Measurements from ENCODE around the gene RPL13A. TPM values are rescaled to one million over a fixed set of nuclear protein-coding genes. Genes with fewer than 3 reads are reported as not detected.

Gene RPL13A
- total RNA-seq, 2 experiments from 2014 or later, result 2,999 to 8,461 TPM

- POLR2A ChIA-PET, result interaction anchor here (0.5 to 0.6 kb wide), 2 partner anchors 57 to 601 kb away, joined by 3 to 5 read pairs; no protein-coding TSS in a partner anchor
- Histone ChIP-seq H2AFZ (ENCODE audit: low read length) (no peak overlapping the region), H3K9me3 (ENCODE audit: low read length) (no peaks in the 10 kb centered on the region), H3K4me3 (ENCODE audit: low read depth, low read length, poor library complexity, severe bottlenecking) (no peak overlapping the region), H4K20me1 (ENCODE audit: insufficient read depth, low read length) (no peaks in the 10 kb centered on the region), H3K4me2 (ENCODE audit: low read length) (no peak overlapping the region), H3K79me2 (ENCODE audit: insufficient read depth, low read depth, low read length) (no peaks in the 10 kb centered on the region), H3K9me2 (ENCODE audit: insufficient read depth, low read length) (no peaks in the 10 kb centered on the region), H3K27ac (ENCODE audit: low read depth, low read length, poor library complexity, severe bottlenecking) (no peak overlapping the region), H3K36me3 (ENCODE audit: insufficient read depth, low read length) (no peaks in the 10 kb centered on the region), H3K4me1 (ENCODE audit: insufficient read depth, low read length, poor library complexity, severe bottlenecking) (peaks cover 2% of the 10 kb centered on the region)
- TF ChIP-seq EZH2phosphoT487 (IDR thresholded peaks at IDR 0.05; ENCODE audit: borderline replicate concordance, low read depth, low read length) (no peak), CTCF (conservative IDR thresholded peaks at IDR 0.05; ENCODE audit: low read length) (no peak)
- no TSS peak for BruUV-seq (replicated peaks)
- CTCF ChIA-PET (ENCODE audit: unreplicated experiment), result no interaction called here
- intact Hi-C loops (cut with micrococcal nuclease; ENCODE audit: unreplicated experiment), result no loop called here
- no peak for DNase-seq (ENCODE audit: low spot score)
Measured at GRCh38 chr19:49481020-49481683, 6.3 kb upstream of the RPL13A start.

- Histone ChIP-seq H2AFZ (ENCODE audit: low read length) (no peak overlapping the region), H3K9me2 (ENCODE audit: insufficient read depth, low read length) (no peaks in the 10 kb centered on the region), H3K4me3 (ENCODE audit: low read depth, low read length, poor library complexity, severe bottlenecking) (no peak overlapping the region), H3K9me3 (ENCODE audit: low read length) (no peaks in the 10 kb centered on the region), H4K20me1 (ENCODE audit: insufficient read depth, low read length) (peaks cover 12% of the 10 kb centered on the region; the same call in 1 of the 2 replicates), H3K36me3 (ENCODE audit: insufficient read depth, low read length) (peaks cover 38% of the 10 kb centered on the region), H3K4me2 (ENCODE audit: low read length) (no peak overlapping the region), H3K27ac (ENCODE audit: low read depth, low read length, poor library complexity, severe bottlenecking) (no peak overlapping the region), H3K79me2 (ENCODE audit: insufficient read depth, low read depth, low read length) (peaks cover 34% of the 10 kb centered on the region), H3K4me1 (ENCODE audit: insufficient read depth, low read length, poor library complexity, severe bottlenecking) (peaks cover 30% of the 10 kb centered on the region)
- intact Hi-C loops (cut with micrococcal nuclease; ENCODE audit: unreplicated experiment), result loop anchor here (5.0 kb wide), 1 partner anchor 34 kb away; the partner anchor contains the start of genes ALDH16A1 and PIH1D1
- POLR2A ChIA-PET, result no interaction called here
- DNase-seq (ENCODE audit: low spot score), result no peak
- BruUV-seq (replicated peaks), result no TSS peak
- CTCF ChIA-PET (ENCODE audit: unreplicated experiment), result no interaction called here
- TF ChIP-seq CTCF (conservative IDR thresholded peaks at IDR 0.05; ENCODE audit: low read length) (no peak), EZH2phosphoT487 (IDR thresholded peaks at IDR 0.05; ENCODE audit: borderline replicate concordance, low read depth, low read length) (no peak)
Measured at GRCh38 chr19:49486232-49486631, 1.2 kb upstream of the RPL13A start.

GRCh38 chr19:49486710-49487276 lies 615 bp upstream of the RPL13A start:
- Histone ChIP-seq H3K4me1 (ENCODE audit: insufficient read depth, low read length, poor library complexity, severe bottlenecking) (peaks cover 30% of the 10 kb centered on the region), H3K4me3 (ENCODE audit: low read depth, low read length, poor library complexity, severe bottlenecking) (peak overlapping the region; percentile 30), H3K9me2 (ENCODE audit: insufficient read depth, low read length) (no peaks in the 10 kb centered on the region), H3K9me3 (ENCODE audit: low read length) (no peaks in the 10 kb centered on the region), H3K79me2 (ENCODE audit: insufficient read depth, low read depth, low read length) (peaks cover 34% of the 10 kb centered on the region), H3K27ac (ENCODE audit: low read depth, low read length, poor library complexity, severe bottlenecking) (no peak overlapping the region), H4K20me1 (ENCODE audit: insufficient read depth, low read length) (peaks cover 12% of the 10 kb centered on the region; the same call in 1 of the 2 replicates), H2AFZ (ENCODE audit: low read length) (peak overlapping the region; percentile 44), H3K4me2 (ENCODE audit: low read length) (peak overlapping the region; percentile 43; the same call in 1 of the 2 replicates), H3K36me3 (ENCODE audit: insufficient read depth, low read length) (peaks cover 44% of the 10 kb centered on the region)
- no peak for TF ChIP-seq CTCF (conservative IDR thresholded peaks at IDR 0.05; ENCODE audit: low read length)
- no peak for TF ChIP-seq EZH2phosphoT487 (IDR thresholded peaks at IDR 0.05; ENCODE audit: borderline replicate concordance, low read depth, low read length)
- intact Hi-C loops (cut with micrococcal nuclease; ENCODE audit: unreplicated experiment), result loop anchor here (5.0 kb wide), 1 partner anchor 34 kb away; the partner anchor contains the start of genes ALDH16A1 and PIH1D1
- ChIA-PET POLR2A (interaction anchor here (1.4 kb wide), 1 partner anchor 35 kb away, joined by 3 read pairs; the partner anchor contains the start of gene PIH1D1), CTCF (ENCODE audit: unreplicated experiment) (no interaction called here)
- BruUV-seq (replicated peaks), result no TSS peak
- no peak for DNase-seq (ENCODE audit: low spot score)
